ENCODE measurements around the gene UBXN6. TPM values are rescaled to one million over a fixed set of nuclear protein-coding genes. Genes with fewer than 3 reads are reported as not detected.

UBXN6 gene
- total RNA-seq, 1 donor from 2014 or later = 63.6 TPM

GRCh38 chr19:4429771-4430171 lies 27.8 kb downstream of the UBXN6 start:
- Mint-ChIP-seq H3K9me3 (ENCODE audit: unreplicated experiment) (no peaks in the 10 kb centered on the region), H3K36me3 (ENCODE audit: low read depth, unreplicated experiment) (peaks cover 17% of the 10 kb centered on the region), H3K27me3 (ENCODE audit: low read depth, unreplicated experiment) (no peaks in the 10 kb centered on the region), H3K4me3 (ENCODE audit: unreplicated experiment) (no peak overlapping the region), H3K27ac (ENCODE audit: unreplicated experiment) (no peak overlapping the region), H3K4me1 (ENCODE audit: low read depth, unreplicated experiment) (no peaks in the 10 kb centered on the region)
- peaks cover 11% of the 10 kb centered on the region for H3K36me3 ChIP-seq (ENCODE audit: insufficient read depth, low read length)
- no peaks in the 10 kb centered on the region for H3K27me3 ChIP-seq (ENCODE audit: insufficient read depth, low read length)
- H4K20me1 ChIP-seq (ENCODE audit: insufficient read depth, low read length) = no peaks in the 10 kb centered on the region
- TF ChIP-seq CTCF (IDR thresholded peaks at IDR 0.05; ENCODE audit: insufficient read depth, low read depth, low read length) (no peak), EZH2 (IDR thresholded peaks at IDR 0.05; ENCODE audit: insufficient read depth, low read length) (no peak)
- H3K4me3 ChIP-seq (ENCODE audit: insufficient read depth, low read depth, low read length) = no peak overlapping the region
- H3K4me2 ChIP-seq (ENCODE audit: low read length) = no peak overlapping the region
- H3K9ac ChIP-seq (ENCODE audit: low read length) = no peak overlapping the region
- no peak for FAIRE-seq
- peaks cover 3% of the 10 kb centered on the region for H3K4me1 ChIP-seq (ENCODE audit: insufficient read depth, low read length)
- no peaks in the 10 kb centered on the region for H3K79me2 ChIP-seq (ENCODE audit: insufficient read depth, low read length)
- no peak for DNase-seq (ENCODE audit: low read depth)
- H3K9me3 ChIP-seq (ENCODE audit: insufficient read depth, low read depth, low read length) = no peaks in the 10 kb centered on the region
- no peak overlapping the region for H2AFZ ChIP-seq (ENCODE audit: low read depth, low read length)
- H3K27ac ChIP-seq (ENCODE audit: low read depth, low read length) = no peak overlapping the region

- Histone ChIP-seq H3K27ac (ENCODE audit: low read depth, low read length) (no peak overlapping the region), H3K4me3 (ENCODE audit: insufficient read depth, low read depth, low read length) (no peak overlapping the region), H3K4me1 (ENCODE audit: insufficient read depth, low read length) (peaks cover 3% of the 10 kb centered on the region), H3K4me2 (ENCODE audit: low read length) (no peak overlapping the region), H3K27me3 (ENCODE audit: insufficient read depth, low read length) (no peaks in the 10 kb centered on the region), H3K9ac (ENCODE audit: low read length) (no peak overlapping the region), H3K9me3 (ENCODE audit: insufficient read depth, low read depth, low read length) (no peaks in the 10 kb centered on the region), H3K36me3 (ENCODE audit: insufficient read depth, low read length) (peaks cover 9% of the 10 kb centered on the region), H2AFZ (ENCODE audit: low read depth, low read length) (no peak overlapping the region), H3K79me2 (ENCODE audit: insufficient read depth, low read length) (no peaks in the 10 kb centered on the region), H4K20me1 (ENCODE audit: insufficient read depth, low read length) (no peaks in the 10 kb centered on the region)
- no peak overlapping the region for H3K4me3 Mint-ChIP-seq (ENCODE audit: unreplicated experiment)
- no peaks in the 10 kb centered on the region for H3K27me3 Mint-ChIP-seq (ENCODE audit: low read depth, unreplicated experiment)
- FAIRE-seq = no peak
- peaks cover 12% of the 10 kb centered on the region for H3K36me3 Mint-ChIP-seq (ENCODE audit: low read depth, unreplicated experiment)
- H3K27ac Mint-ChIP-seq (ENCODE audit: unreplicated experiment) = no peak overlapping the region
- no peaks in the 10 kb centered on the region for H3K4me1 Mint-ChIP-seq (ENCODE audit: low read depth, unreplicated experiment)
- no peaks in the 10 kb centered on the region for H3K9me3 Mint-ChIP-seq (ENCODE audit: unreplicated experiment)
- DNase-seq (ENCODE audit: low read depth) = no peak
- TF ChIP-seq CTCF (IDR thresholded peaks at IDR 0.05; ENCODE audit: insufficient read depth, low read depth, low read length) (no peak), EZH2 (IDR thresholded peaks at IDR 0.05; ENCODE audit: insufficient read depth, low read length) (no peak)
Observed at GRCh38 chr19:4429256-4429655, 28.3 kb downstream of the UBXN6 start.

GRCh38 chr19:4428326-4428975 lies 29.1 kb downstream of the UBXN6 start:
- peaks cover 17% of the 10 kb centered on the region for H3K36me3 ChIP-seq (ENCODE audit: insufficient read depth, low read length)
- no peak overlapping the region for H3K4me2 ChIP-seq (ENCODE audit: low read length)
- Mint-ChIP-seq H3K27ac (ENCODE audit: unreplicated experiment) (no peak overlapping the region), H3K27me3 (ENCODE audit: low read depth, unreplicated experiment) (no peaks in the 10 kb centered on the region), H3K4me1 (ENCODE audit: low read depth, unreplicated experiment) (no peaks in the 10 kb centered on the region), H3K36me3 (ENCODE audit: low read depth, unreplicated experiment) (peaks cover 15% of the 10 kb centered on the region), H3K4me3 (ENCODE audit: unreplicated experiment) (no peak overlapping the region), H3K9me3 (ENCODE audit: unreplicated experiment) (no peaks in the 10 kb centered on the region)
- peaks cover 3% of the 10 kb centered on the region for H3K4me1 ChIP-seq (ENCODE audit: insufficient read depth, low read length)
- no peak overlapping the region for H3K9ac ChIP-seq (ENCODE audit: low read length)
- no peaks in the 10 kb centered on the region for H3K79me2 ChIP-seq (ENCODE audit: insufficient read depth, low read length)
- FAIRE-seq (no peak), DNase-seq (ENCODE audit: low read depth) (no peak)
- no peak overlapping the region for H3K27ac ChIP-seq (ENCODE audit: low read depth, low read length)
- H3K9me3 ChIP-seq (ENCODE audit: insufficient read depth, low read depth, low read length) = no peaks in the 10 kb centered on the region
- no peaks in the 10 kb centered on the region for H4K20me1 ChIP-seq (ENCODE audit: insufficient read depth, low read length)
- no peak overlapping the region for H2AFZ ChIP-seq (ENCODE audit: low read depth, low read length)
- H3K27me3 ChIP-seq (ENCODE audit: insufficient read depth, low read length) = no peaks in the 10 kb centered on the region
- no peak overlapping the region for H3K4me3 ChIP-seq (ENCODE audit: insufficient read depth, low read depth, low read length)
- TF ChIP-seq CTCF (IDR thresholded peaks at IDR 0.05; ENCODE audit: insufficient read depth, low read depth, low read length) (no peak), EZH2 (IDR thresholded peaks at IDR 0.05; ENCODE audit: insufficient read depth, low read length) (no peak)
